ENCODE results near the gene TTC7B. TPM values are rescaled to one million over a fixed set of nuclear protein-coding genes. Genes with fewer than 3 reads are reported as not detected.
"Not testable (repeated sequence)": the region's sequence is repeated elsewhere in the genome, so short reads cannot be mapped to it uniquely, and the experiment has no call there.

TTC7B gene
- total and polyA plus RNA-seq, 12 donors: 10.0 to 58.4 (median 24.7) TPM

GRCh38 chr14:90857866-90858265, 41.6 kb upstream of the TTC7B start:
- Histone ChIP-seq H3K9me3 (replicated peaks in 1 of 3) (no peaks in the 10 kb centered on the region), H3K4me1 (replicated peaks in 1 of 2) (no peaks in the 10 kb centered on the region), H3K4me3 (no peak overlapping the region), H3K27ac (no peak overlapping the region), H3K27me3 (no peaks in the 10 kb centered on the region), H3K36me3 (replicated peaks in 1 of 2) (no peaks in the 10 kb centered on the region)
- TF ChIP-seq POLR2A (IDR thresholded peaks at IDR 0.05): no peak
- 86 to 89% (median 88%) methylated on average over 6 of the region's 6 CpGs for WGBS, 4 donors
- no peak for DNase-seq
- intact Hi-C loops (cut with DNase I): no loop called here

DNA sequence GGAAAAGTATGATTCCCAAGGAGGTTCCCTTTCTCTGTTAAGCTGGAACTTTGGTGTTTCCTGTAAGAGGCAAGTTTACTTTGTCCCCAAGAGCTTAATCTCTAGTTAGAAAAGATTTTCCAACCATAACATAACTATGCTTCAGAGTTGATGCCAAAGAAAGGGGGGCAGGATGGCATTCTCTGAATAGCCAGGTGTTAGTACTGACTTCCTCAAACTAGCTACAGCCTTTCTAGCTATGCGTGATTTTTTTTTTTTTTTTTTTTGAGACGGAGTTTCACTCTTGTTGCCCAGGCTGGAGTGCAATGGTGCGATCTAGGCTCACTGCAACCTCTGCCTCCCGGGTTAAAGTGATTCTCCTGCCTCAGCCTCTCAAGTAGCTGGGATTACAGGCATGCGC, 39.9 kb upstream of the TTC7B start:
- DNase-seq; H3K27ac ChIP-seq; H3K9me3 ChIP-seq (replicated peaks in 1 of 3); H3K27me3 ChIP-seq; H3K36me3 ChIP-seq (replicated peaks in 1 of 2); intact Hi-C loops (cut with DNase I); H3K4me1 ChIP-seq (replicated peaks in 1 of 2); H3K4me3 ChIP-seq: not testable (repeated sequence)
- WGBS, 4 donors: 83 to 91% (median 89%) methylated on average over 5 of the region's 5 CpGs

GRCh38 chr14:90853116-90853515, 36.9 kb upstream of the TTC7B start:
- intact Hi-C loops (cut with DNase I): no loop called here
- DNase-seq: no peak
- H3K27ac ChIP-seq: no peak overlapping the region
- H3K4me1 ChIP-seq (replicated peaks in 1 of 2): no peaks in the 10 kb centered on the region
- no peaks in the 10 kb centered on the region for H3K36me3 ChIP-seq (replicated peaks in 1 of 2)
- H3K9me3 ChIP-seq (replicated peaks in 1 of 3): no peaks in the 10 kb centered on the region
- no peaks in the 10 kb centered on the region for H3K27me3 ChIP-seq
- H3K4me3 ChIP-seq: no peak overlapping the region
- TF ChIP-seq CTCF (IDR thresholded peaks at IDR 0.05): no peak
- no peak for TF ChIP-seq POLR2A (IDR thresholded peaks at IDR 0.05)

DNA sequence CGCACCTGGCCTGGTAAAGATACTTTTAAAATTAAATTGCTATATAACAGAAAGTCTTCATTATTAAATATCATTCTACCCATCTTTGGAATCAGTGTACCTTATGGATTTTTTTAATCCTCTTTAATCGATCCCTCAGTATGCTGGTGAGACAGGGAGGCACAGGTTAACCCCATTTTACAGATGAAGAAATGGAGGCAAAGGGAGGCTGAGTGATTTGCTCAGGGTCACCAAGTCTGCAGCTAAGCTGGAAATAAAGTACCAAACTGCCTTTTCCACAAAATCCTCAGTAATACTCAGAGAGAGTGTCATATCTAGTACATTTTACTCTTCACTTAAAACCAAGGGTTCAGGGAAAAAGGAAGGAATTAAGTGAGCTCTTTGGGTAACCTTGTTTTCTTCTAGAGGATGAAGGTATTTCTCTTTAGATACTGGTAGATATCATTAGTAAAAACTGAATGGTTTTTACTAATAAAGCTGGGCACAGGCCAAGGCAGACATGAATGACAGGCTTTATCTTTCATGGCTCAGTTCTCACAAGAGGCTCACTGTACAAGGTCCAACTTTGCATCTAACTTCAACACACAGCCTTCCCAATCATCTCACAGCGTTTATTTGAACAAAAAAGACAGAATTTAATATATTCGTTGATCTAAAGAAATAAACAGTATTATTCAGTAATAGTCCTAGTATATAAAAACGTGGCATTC, 35.3 kb upstream of the TTC7B start:
- TF ChIP-seq CTCF (IDR thresholded peaks at IDR 0.05) (no peak), POLR2A (IDR thresholded peaks at IDR 0.05) (no peak)
- intact Hi-C loops (cut with DNase I): no loop called here

GRCh38 chr14:90850487-90850886, 34.3 kb upstream of the TTC7B start:
- Histone ChIP-seq H3K4me3 (no peak overlapping the region), H3K36me3 (replicated peaks in 1 of 2) (no peaks in the 10 kb centered on the region)
- TF ChIP-seq CTCF (IDR thresholded peaks at IDR 0.05) (no peak), POLR2A (IDR thresholded peaks at IDR 0.05) (no peak)

More for the DNA sequence above, 35.3 kb upstream of the TTC7B start:
- DNase-seq: no peak
- H3K9me3 ChIP-seq (replicated peaks in 1 of 3): no peaks in the 10 kb centered on the region
- no peaks in the 10 kb centered on the region for H3K36me3 ChIP-seq (replicated peaks in 1 of 2)
- no peaks in the 10 kb centered on the region for H3K27me3 ChIP-seq
- 84 to 92% (median 88%) methylated on average over 5 of the region's 5 CpGs for WGBS, 4 donors
- H3K4me3 ChIP-seq: no peak overlapping the region
- no peaks in the 10 kb centered on the region for H3K4me1 ChIP-seq (replicated peaks in 1 of 2)
- H3K27ac ChIP-seq: no peak overlapping the region

More at GRCh38 chr14:90850487-90850886, 34.3 kb upstream of the TTC7B start:
- Histone ChIP-seq H3K27me3 (no peaks in the 10 kb centered on the region), H3K27ac (no peak overlapping the region), H3K4me1 (replicated peaks in 1 of 2) (no peaks in the 10 kb centered on the region), H3K9me3 (replicated peaks in 1 of 3) (no peaks in the 10 kb centered on the region)
- no peak for DNase-seq
- WGBS, 4 donors: 66 to 80% (median 71%) methylated on average over 3 of the region's 3 CpGs
- intact Hi-C loops (cut with DNase I): no loop called here

All from adrenal gland (tissue), 12 donors.